Vagina (tissue), 2 donors: ENCODE results near the gene MAP3K10.

ENCODE experiments used
- POLR2AphosphoS5 ChIP-seq, 2 donors: sonication (generic); formaldehyde crosslinking; IDR thresholded peaks; one replicate each; pipeline ENCODE4 v1.9.0; 2017; ENCODE audit warnings: antibody characterized with exemption in 2 of 2, mild to moderate bottlenecking in 2 of 2, low read depth in 1 of 2; ENCODE audit not compliant: insufficient read depth in 1 of 2
- TF ChIP-seq, protein P1 (sequence below), 3 experiments: fragments of 450-650 bp in 2 of 3; fragments of 200-600 bp in 1 of 3; sonication (generic) in 1 of 3; IDR thresholded peaks; one replicate each; pipeline ENCODE4 v1.5.1; 2017 to 2019; ENCODE audit warnings: antibody characterized with exemption in 3 of 3, mild to moderate bottlenecking in 2 of 3, moderate library complexity in 2 of 3

DNA sequence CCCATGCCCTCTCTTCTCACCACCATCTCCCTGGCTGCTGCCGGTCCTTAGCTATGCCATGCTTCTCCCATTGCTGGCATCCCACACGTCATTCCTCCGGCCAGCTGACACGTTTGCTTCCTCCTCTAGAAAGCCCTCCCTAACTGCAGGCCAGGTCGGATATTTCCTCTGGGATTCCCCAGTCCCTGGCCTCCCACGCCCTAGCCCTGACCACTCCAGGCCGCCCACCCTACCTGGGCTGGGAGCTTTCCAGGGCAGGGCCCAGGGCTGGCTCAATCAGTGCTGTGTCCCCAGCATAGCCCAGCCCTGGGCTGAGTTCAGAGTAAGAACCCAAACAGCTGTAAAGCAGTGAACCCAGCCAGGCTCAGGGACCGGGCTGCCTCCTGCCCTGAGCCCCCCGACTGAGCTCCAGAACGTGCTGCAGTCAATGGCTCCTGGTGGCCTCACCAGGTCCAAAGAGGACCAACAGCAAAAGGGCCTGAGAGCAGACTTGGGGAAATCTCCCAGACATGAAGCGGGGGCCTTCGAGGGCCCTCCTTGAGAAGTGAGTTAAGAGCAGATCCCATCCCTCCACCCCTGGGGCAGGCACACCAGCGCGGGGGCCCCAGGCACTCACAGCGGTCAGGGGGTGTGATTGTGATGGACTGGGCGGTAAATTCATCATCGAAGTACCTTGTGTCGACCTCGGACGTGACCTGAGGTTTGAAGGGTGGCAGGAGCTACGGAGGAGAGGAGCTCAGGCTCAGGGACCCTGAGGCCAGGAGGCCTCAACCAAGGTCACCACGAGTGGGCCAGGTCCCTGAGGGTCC, 43.4 kb downstream of the MAP3K10 start:
- TF ChIP-seq POLR2AphosphoS5 (IDR thresholded peaks at IDR 0.05; ENCODE audit: insufficient read depth in 1 of 2, low read depth in 1 of 2) = no peak
- TF ChIP-seq, protein P1, sequence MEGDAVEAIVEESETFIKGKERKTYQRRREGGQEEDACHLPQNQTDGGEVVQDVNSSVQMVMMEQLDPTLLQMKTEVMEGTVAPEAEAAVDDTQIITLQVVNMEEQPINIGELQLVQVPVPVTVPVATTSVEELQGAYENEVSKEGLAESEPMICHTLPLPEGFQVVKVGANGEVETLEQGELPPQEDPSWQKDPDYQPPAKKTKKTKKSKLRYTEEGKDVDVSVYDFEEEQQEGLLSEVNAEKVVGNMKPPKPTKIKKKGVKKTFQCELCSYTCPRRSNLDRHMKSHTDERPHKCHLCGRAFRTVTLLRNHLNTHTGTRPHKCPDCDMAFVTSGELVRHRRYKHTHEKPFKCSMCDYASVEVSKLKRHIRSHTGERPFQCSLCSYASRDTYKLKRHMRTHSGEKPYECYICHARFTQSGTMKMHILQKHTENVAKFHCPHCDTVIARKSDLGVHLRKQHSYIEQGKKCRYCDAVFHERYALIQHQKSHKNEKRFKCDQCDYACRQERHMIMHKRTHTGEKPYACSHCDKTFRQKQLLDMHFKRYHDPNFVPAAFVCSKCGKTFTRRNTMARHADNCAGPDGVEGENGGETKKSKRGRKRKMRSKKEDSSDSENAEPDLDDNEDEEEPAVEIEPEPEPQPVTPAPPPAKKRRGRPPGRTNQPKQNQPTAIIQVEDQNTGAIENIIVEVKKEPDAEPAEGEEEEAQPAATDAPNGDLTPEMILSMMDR (IDR thresholded peaks at IDR 0.05) = no peak
